Glutamatergic neuron (in vitro differentiated cells): ENCODE data around the gene TGIF1. TPM values are rescaled to one million over a fixed set of nuclear protein-coding genes. Genes with fewer than 3 reads are reported as not detected.

Source experiments
- DNase-seq: peaks from one replicate; pipeline ENCODE4 v3.0.0; 2022
- H3K27ac Mint-ChIP-seq: one replicate; pipeline ENCODE4 v1.8.0; 2020; ENCODE audit warnings: mild to moderate bottlenecking, mixed read lengths, inconsistent platforms; ENCODE audit not compliant: unreplicated experiment
- H3K27me3 Mint-ChIP-seq: one replicate; pipeline ENCODE4 v1.8.0; 2020; ENCODE audit warnings: mild to moderate bottlenecking, moderate library complexity, mixed read lengths, inconsistent platforms; ENCODE audit not compliant: unreplicated experiment
- H3K36me3 Mint-ChIP-seq: one replicate; pipeline ENCODE4 v1.8.0; 2020; ENCODE audit warnings: mild to moderate bottlenecking, mixed read lengths, inconsistent platforms; ENCODE audit not compliant: unreplicated experiment
- H3K4me1 Mint-ChIP-seq: one replicate; pipeline ENCODE4 v1.8.0; 2020; ENCODE audit warnings: mild to moderate bottlenecking, low read depth, mixed read lengths, inconsistent platforms; ENCODE audit not compliant: unreplicated experiment
- H3K4me3 Mint-ChIP-seq: one replicate; pipeline ENCODE4 v1.8.0; 2020; ENCODE audit warnings: mild to moderate bottlenecking, mixed read lengths, inconsistent platforms; ENCODE audit not compliant: unreplicated experiment
- H3K9me3 Mint-ChIP-seq: one replicate; pipeline ENCODE4 v1.8.0; 2020; ENCODE audit warnings: mild to moderate bottlenecking, moderate library complexity, mixed read lengths, inconsistent platforms; ENCODE audit not compliant: unreplicated experiment
- long read RNA-seq: library from polyadenylated mRNA; unstranded; transcript quantifications from one replicate; pipeline ENCODE4 v2.0.0, GENCODE V29; 2020; ENCODE audit not compliant: unreplicated experiment
- total RNA-seq: library from RNA; stranded (reverse); fragmentation: NEBNext Ultra II Directional; extraction: Animal tissue kit (Norgen Biotek cat#: 25700); gene quantifications from one replicate; pipeline ENCODE4 v1.2.1, GENCODE V29; 2021; ENCODE audit not compliant: unreplicated experiment
- TF ChIP-seq, protein P1 (sequence below): fragments of 200-600 bp; sonication (generic); IDR thresholded peaks from one replicate; pipeline ENCODE4 v1.5.0; 2021; ENCODE audit not compliant: partially characterized antibody, unreplicated experiment

Gene TGIF1
- total RNA-seq: 17.1 TPM
- long read RNA-seq, transcript TGIF1-202 (3 exons, 2,076 nt): major isoform, 10 of 12 reads
- long read RNA-seq, partial matches to known transcripts: 0 of 12 reads
- long read RNA-seq, other reads (novel, unspliced or antisense): 1 of 12 reads

DNA sequence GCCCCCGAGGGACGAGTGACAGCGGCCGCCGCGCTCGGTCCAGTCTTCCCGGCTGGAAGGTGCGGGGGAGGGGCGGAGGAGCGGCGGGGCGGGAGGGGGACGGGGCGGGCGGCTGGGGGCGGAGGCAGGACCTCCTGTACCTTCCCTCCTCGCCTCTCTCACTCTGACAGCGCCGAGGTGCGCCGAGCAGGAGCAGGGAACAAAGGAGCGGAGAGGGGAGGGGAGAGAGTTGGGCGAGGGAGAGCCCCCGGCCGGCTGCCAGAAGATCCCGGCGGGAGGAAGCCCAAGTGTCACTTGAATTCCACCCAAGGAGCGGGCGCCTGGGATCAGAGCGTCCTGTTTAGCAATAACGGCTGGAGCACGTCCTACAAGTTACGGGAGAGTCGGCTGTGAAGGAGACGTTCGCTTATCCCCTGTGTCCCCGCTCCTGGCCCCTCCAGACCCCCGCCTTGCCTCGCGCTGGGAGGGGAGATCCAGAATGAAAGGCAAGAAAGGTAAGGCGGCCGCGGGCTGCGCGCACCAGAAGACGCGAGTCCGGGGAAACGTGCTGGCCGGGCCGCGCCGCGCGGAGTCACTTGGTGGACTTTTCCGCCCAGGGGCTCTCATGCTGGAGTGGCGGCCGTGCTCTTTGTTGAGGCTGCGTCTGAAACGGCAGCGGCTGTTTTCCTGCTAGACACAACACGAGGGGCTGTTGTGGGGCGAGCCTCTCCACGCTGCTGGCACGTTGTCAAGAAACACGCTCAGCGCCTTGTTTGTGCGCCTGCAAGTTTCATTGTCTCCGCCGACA lies at the start of gene TGIF1:
Gene TGIF1 (plus strand): TSS at position 161 of the 787 bp plus-strand sequence. CDS start 318 bp downstream, at position 479.
- peak; percentile 83 for DNase-seq
- H3K27ac Mint-ChIP-seq: peak within 1 kb of the TSS; percentile 89
- H3K36me3 Mint-ChIP-seq: no peaks in the 10 kb centered on the region
- peaks cover 21% of the 10 kb centered on the region for H3K9me3 Mint-ChIP-seq
- peak within 1 kb of the TSS; percentile 92 for H3K4me3 Mint-ChIP-seq
- H3K4me1 Mint-ChIP-seq: peaks cover 11% of the 10 kb centered on the region
- TF ChIP-seq, protein P1, sequence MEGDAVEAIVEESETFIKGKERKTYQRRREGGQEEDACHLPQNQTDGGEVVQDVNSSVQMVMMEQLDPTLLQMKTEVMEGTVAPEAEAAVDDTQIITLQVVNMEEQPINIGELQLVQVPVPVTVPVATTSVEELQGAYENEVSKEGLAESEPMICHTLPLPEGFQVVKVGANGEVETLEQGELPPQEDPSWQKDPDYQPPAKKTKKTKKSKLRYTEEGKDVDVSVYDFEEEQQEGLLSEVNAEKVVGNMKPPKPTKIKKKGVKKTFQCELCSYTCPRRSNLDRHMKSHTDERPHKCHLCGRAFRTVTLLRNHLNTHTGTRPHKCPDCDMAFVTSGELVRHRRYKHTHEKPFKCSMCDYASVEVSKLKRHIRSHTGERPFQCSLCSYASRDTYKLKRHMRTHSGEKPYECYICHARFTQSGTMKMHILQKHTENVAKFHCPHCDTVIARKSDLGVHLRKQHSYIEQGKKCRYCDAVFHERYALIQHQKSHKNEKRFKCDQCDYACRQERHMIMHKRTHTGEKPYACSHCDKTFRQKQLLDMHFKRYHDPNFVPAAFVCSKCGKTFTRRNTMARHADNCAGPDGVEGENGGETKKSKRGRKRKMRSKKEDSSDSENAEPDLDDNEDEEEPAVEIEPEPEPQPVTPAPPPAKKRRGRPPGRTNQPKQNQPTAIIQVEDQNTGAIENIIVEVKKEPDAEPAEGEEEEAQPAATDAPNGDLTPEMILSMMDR: no peak
- H3K27me3 Mint-ChIP-seq: peaks cover 20% of the 10 kb centered on the region

DNA sequence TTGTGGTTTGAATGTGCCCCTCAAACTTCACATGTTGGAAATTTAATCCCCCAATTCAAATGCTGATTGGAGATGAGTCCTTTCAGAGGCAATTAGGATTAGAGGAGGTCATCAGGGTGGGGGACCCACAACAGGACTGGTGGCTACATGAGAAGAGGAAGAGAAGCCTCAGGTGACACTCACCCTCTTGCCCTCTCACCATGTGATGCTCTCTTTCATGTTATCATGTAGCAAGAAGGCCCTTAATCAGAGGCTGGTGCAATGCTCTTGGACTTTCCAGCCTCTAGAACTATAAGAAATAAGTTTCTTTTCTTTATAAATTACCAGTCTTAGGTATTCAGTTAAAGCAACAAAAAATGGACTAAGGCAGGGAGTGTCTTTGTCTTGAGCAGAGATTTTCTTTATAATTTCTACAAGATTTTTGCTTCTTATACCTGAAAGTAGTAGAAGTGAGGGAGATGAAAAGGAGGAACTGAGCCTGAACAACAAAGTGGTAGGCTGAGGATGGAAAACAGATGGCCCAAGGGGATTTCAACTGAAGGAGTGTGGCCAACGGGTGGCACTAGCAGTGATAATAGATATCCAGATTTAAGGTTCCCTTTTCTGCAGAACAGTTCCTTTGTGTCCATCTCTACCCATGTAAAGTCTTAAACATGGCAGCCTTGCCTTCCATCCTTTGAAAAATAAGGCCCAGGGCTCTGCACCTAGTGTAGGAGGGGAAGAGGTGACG lies 49.2 kb upstream of the TGIF1 start:
- DNase-seq: no peak
- TF ChIP-seq, protein P1: no peak
- Mint-ChIP-seq H3K36me3 (peaks cover 8% of the 10 kb centered on the region), H3K4me1 (no peaks in the 10 kb centered on the region), H3K4me3 (no peak overlapping the region), H3K27ac (no peak overlapping the region), H3K27me3 (no peaks in the 10 kb centered on the region), H3K9me3 (no peaks in the 10 kb centered on the region)

DNA sequence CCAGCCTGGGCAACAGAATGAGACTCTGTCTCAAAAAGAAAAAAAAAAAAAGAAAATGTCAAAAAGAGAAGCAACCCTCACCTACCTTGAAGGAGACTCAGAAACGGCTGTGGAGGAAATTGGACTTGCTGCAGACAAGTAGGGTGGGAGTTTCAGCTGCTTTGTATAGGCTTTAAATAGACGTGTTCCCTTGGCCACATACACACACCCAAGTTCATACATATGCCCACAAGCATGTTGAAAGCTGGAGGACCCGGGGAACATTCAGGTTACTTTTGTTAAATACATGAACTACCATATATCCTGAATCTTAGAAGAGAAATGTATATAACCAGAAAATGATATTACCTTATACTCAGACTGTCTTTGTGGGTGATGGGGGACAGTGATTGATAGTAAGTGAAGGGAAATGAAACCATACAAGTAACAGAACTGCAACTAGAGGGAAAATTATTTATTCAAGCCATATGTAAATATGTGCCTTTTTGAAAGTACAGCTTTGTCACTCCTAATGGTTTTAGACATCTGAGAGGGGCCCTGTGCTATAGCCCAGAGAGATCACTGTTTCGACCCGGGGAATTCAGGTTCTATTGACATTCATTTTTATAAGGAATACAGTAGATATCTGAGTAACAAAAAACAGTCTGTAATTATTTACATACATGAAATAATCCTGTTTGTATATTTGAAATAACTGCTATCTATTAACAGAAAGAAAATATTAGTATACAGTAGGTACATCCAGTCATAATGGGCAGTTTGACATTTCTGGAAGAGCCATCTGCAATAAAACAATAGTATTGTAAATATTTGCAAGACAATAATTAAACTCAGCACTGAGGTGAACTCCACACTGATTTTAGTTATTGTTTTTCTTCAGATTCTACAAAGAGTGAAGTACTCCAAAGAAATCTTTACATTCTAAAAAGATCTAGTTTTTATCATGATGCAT lies 48.0 kb upstream of the TGIF1 start:
- peaks cover 8% of the 10 kb centered on the region for H3K36me3 Mint-ChIP-seq
- TF ChIP-seq, protein P1: no peak
- H3K4me3 Mint-ChIP-seq: no peak overlapping the region
- no peak overlapping the region for H3K27ac Mint-ChIP-seq
- H3K9me3 Mint-ChIP-seq: no peaks in the 10 kb centered on the region
- DNase-seq: no peak
- H3K4me1 Mint-ChIP-seq: no peaks in the 10 kb centered on the region
- H3K27me3 Mint-ChIP-seq: no peaks in the 10 kb centered on the region

DNA sequence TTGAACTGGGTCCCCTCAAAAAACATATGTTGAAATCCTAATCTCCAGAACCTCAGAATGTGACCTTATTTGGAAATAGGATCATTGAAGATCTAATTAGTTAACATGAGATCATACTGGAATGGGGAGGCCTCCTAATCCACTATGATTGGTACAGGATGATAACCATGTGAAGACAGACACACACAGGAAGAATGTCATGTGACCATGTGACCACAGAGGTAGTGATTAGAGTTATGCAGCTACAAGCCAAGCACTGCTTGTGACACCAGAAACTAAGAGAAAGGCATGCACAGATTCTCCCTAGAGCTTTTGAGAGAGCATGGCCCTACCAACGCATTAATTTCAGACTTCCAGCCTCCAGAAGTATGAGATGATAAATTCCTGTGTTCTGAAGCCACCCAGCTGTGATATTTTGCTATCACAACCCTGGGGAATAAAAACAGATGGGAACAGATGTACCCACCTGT lies 47.0 kb upstream of the TGIF1 start:
- Mint-ChIP-seq H3K4me1 (no peaks in the 10 kb centered on the region), H3K27me3 (no peaks in the 10 kb centered on the region), H3K27ac (no peak overlapping the region), H3K9me3 (no peaks in the 10 kb centered on the region), H3K4me3 (no peak overlapping the region), H3K36me3 (peaks cover 8% of the 10 kb centered on the region)
- TF ChIP-seq, protein P1: no peak
- DNase-seq: no peak
